ENCODE measurements around the gene GLIS1.

The GLIS1 gene

GRCh38 chr1:53581476-53581875 lies 157.5 kb downstream of the GLIS1 start:
- no peak for TF ChIP-seq CTCF (IDR thresholded peaks at IDR 0.05; ENCODE audit: low read length)
- no peak for TF ChIP-seq EZH2 (optimal IDR thresholded peaks at IDR 0.05; ENCODE audit: low read depth, low read length)
- no peak for TF ChIP-seq EZH2phosphoT487 (IDR thresholded peaks at IDR 0.05; ENCODE audit: low read length)
- no peaks in the 10 kb centered on the region for H3K9me3 ChIP-seq (replicated peaks; ENCODE audit: insufficient read depth, low read length)
- H3K36me3 ChIP-seq (replicated peaks; ENCODE audit: insufficient read depth, low read length): no peaks in the 10 kb centered on the region
- no peaks in the 10 kb centered on the region for H3K9me2 ChIP-seq (replicated peaks; ENCODE audit: insufficient read depth, low read length)
- H3K27ac ChIP-seq (ENCODE audit: low read length): no peak overlapping the region
- H2AFZ ChIP-seq (ENCODE audit: low read length): no peak overlapping the region
- H3K4me3 ChIP-seq (ENCODE audit: low read length): no peak overlapping the region
- no peak overlapping the region for H3K4me2 ChIP-seq (ENCODE audit: low read depth, low read length)
- no peaks in the 10 kb centered on the region for H3K79me2 ChIP-seq (ENCODE audit: low read length)
- H3F3A ChIP-seq (ENCODE audit: insufficient read depth, low read length): no peaks in the 10 kb centered on the region
- H3K27me3 ChIP-seq (replicated peaks; ENCODE audit: insufficient read depth, low read length): no peaks in the 10 kb centered on the region
- H3K9ac ChIP-seq (ENCODE audit: low read length): no peak overlapping the region
- no peak for DNase-seq
- H4K20me1 ChIP-seq (ENCODE audit: insufficient read depth, low read length): no peaks in the 10 kb centered on the region
- H3K4me1 ChIP-seq (ENCODE audit: low read length): peaks cover 17% of the 10 kb centered on the region

GRCh38 chr1:53580739-53581475 lies 158.1 kb downstream of the GLIS1 start:
- TF ChIP-seq CTCF (IDR thresholded peaks at IDR 0.05; ENCODE audit: low read length) (no peak), EZH2phosphoT487 (IDR thresholded peaks at IDR 0.05; ENCODE audit: low read length) (no peak), EZH2 (optimal IDR thresholded peaks at IDR 0.05; ENCODE audit: low read depth, low read length) (no peak)
- Histone ChIP-seq H3K4me1 (ENCODE audit: low read length) (peaks cover 17% of the 10 kb centered on the region), H3K4me3 (ENCODE audit: low read length) (no peak overlapping the region), H3K36me3 (replicated peaks; ENCODE audit: insufficient read depth, low read length) (no peaks in the 10 kb centered on the region), H3K27ac (ENCODE audit: low read length) (no peak overlapping the region), H3K4me2 (ENCODE audit: low read depth, low read length) (no peak overlapping the region), H3K9me3 (replicated peaks; ENCODE audit: insufficient read depth, low read length) (no peaks in the 10 kb centered on the region), H4K20me1 (ENCODE audit: insufficient read depth, low read length) (no peaks in the 10 kb centered on the region), H3K79me2 (ENCODE audit: low read length) (no peaks in the 10 kb centered on the region), H3K27me3 (replicated peaks; ENCODE audit: insufficient read depth, low read length) (no peaks in the 10 kb centered on the region), H3K9me2 (replicated peaks; ENCODE audit: insufficient read depth, low read length) (no peaks in the 10 kb centered on the region), H3F3A (ENCODE audit: insufficient read depth, low read length) (no peaks in the 10 kb centered on the region), H2AFZ (ENCODE audit: low read length) (no peak overlapping the region), H3K9ac (ENCODE audit: low read length) (no peak overlapping the region)
- no peak for DNase-seq

DNA sequence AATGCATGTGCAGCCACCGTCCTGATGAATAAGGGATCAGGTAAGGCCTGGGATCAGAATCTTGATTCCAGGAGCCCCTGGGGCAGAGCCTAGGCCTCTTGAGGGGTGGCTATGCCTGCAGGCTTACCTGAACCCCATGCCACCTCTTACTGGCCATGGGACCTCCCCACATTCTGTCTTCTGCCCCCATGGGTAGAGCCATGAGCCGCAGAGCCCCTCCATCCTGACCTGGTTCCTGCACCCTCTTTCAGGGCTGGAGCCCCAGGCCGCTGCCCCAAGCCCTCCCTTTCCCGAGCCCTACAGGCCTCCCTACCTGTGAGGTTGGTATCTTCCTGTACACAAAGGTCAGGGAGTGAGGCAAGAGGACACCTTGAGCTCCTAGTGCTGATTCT lies 159.0 kb downstream of the GLIS1 start:
- peaks cover 8% of the 10 kb centered on the region for H3K4me1 ChIP-seq (ENCODE audit: low read length)
- no peaks in the 10 kb centered on the region for H3K9me2 ChIP-seq (replicated peaks; ENCODE audit: insufficient read depth, low read length)
- H3K36me3 ChIP-seq (replicated peaks; ENCODE audit: insufficient read depth, low read length): no peaks in the 10 kb centered on the region
- H3K27me3 ChIP-seq (replicated peaks; ENCODE audit: insufficient read depth, low read length): no peaks in the 10 kb centered on the region
- H4K20me1 ChIP-seq (ENCODE audit: insufficient read depth, low read length): no peaks in the 10 kb centered on the region
- no peaks in the 10 kb centered on the region for H3K79me2 ChIP-seq (ENCODE audit: low read length)
- TF ChIP-seq EZH2 (optimal IDR thresholded peaks at IDR 0.05; ENCODE audit: low read depth, low read length): no peak
- no peak for TF ChIP-seq CTCF (IDR thresholded peaks at IDR 0.05; ENCODE audit: low read length)
- TF ChIP-seq EZH2phosphoT487 (IDR thresholded peaks at IDR 0.05; ENCODE audit: low read length): no peak
- H3F3A ChIP-seq (ENCODE audit: insufficient read depth, low read length): no peaks in the 10 kb centered on the region
- no peak overlapping the region for H3K27ac ChIP-seq (ENCODE audit: low read length)
- no peak overlapping the region for H2AFZ ChIP-seq (ENCODE audit: low read length)
- no peak overlapping the region for H3K4me2 ChIP-seq (ENCODE audit: low read depth, low read length)
- H3K9me3 ChIP-seq (replicated peaks; ENCODE audit: insufficient read depth, low read length): no peaks in the 10 kb centered on the region
- H3K9ac ChIP-seq (ENCODE audit: low read length): no peak overlapping the region
- no peak for DNase-seq
- H3K4me3 ChIP-seq (ENCODE audit: low read length): no peak overlapping the region
